ENCODE measurements around the gene MYEOV.

Gene MYEOV

GRCh38 chr11:69293819-69294505, at the start of gene MYEOV:
TSS of gene MYEOV (plus strand) at chr11:69294155. CDS start at chr11:69295355, 1,200 bp downstream.
- no peak for DNase-seq

- no peak for DNase-seq
Measured at GRCh38 chr11:69244266-69244665, 49.7 kb upstream of the MYEOV start.

- no peak for DNase-seq
Measured at GRCh38 chr11:69245041-69245440, 48.9 kb upstream of the MYEOV start.

GRCh38 chr11:69245491-69246345, 48.2 kb upstream of the MYEOV start:
- DNase-seq: no peak

- no peak for DNase-seq
Measured at GRCh38 chr11:69249311-69250185, 44.4 kb upstream of the MYEOV start.

- DNase-seq: no peak
Measured at GRCh38 chr11:69250186-69251056, 43.5 kb upstream of the MYEOV start.

GRCh38 chr11:69251057-69251393, 42.9 kb upstream of the MYEOV start:
- no peak for DNase-seq

GRCh38 chr11:69251639-69252489, 42.1 kb upstream of the MYEOV start:
- no peak for DNase-seq

GRCh38 chr11:69252490-69252837, 41.5 kb upstream of the MYEOV start:
- no peak for DNase-seq

- DNase-seq: no peak
Measured at GRCh38 chr11:69253028-69253427, 40.9 kb upstream of the MYEOV start.

GRCh38 chr11:69257134-69257533, 36.8 kb upstream of the MYEOV start:
- no peak for DNase-seq

GRCh38 chr11:69257838-69258658, 35.9 kb upstream of the MYEOV start:
- DNase-seq: no peak

GRCh38 chr11:69259096-69259495, 34.9 kb upstream of the MYEOV start:
- DNase-seq: no peak

GRCh38 chr11:69260622-69261021, 33.3 kb upstream of the MYEOV start:
- DNase-seq: no peak

GRCh38 chr11:69261116-69261515, 32.8 kb upstream of the MYEOV start:
- no peak for DNase-seq

- no peak for DNase-seq
Measured at GRCh38 chr11:69262918-69263735, 30.8 kb upstream of the MYEOV start.

GRCh38 chr11:69263736-69264052, 30.3 kb upstream of the MYEOV start:
- DNase-seq: no peak

- no peak for DNase-seq
Measured at GRCh38 chr11:69264486-69264885, 29.5 kb upstream of the MYEOV start.

GRCh38 chr11:69265210-69265609, 28.7 kb upstream of the MYEOV start:
- DNase-seq: no peak

Measured in SIG-M5 (cell line).